Stimulated activated CD8-positive, alpha-beta memory T cell treated with anti-CD3 and anti-CD28 coated beads, Interleukin-15, amount 100 ng/mL, for 48 hours (primary cell): ENCODE data around the gene HERPUD2.
"Not testable (repeated sequence)": the region's sequence is repeated elsewhere in the genome, so short reads cannot be mapped to it uniquely, and the experiment has no call there.

Source experiments
- DNase-seq, 2 donors: peaks; one replicate each; pipeline ENCODE4 v3.0.0-alpha.2; 2020; ENCODE audit warnings: low read depth in 2 of 2

The HERPUD2 gene

GRCh38 chr7:35680403-35681013 lies 14.4 kb downstream of the HERPUD2 start:
- no peak for DNase-seq

GRCh38 chr7:35677582-35678356 lies 17.2 kb downstream of the HERPUD2 start:
- no peak for DNase-seq

- DNase-seq = no peak
Observed at GRCh38 chr7:35676211-35676610, 18.7 kb downstream of the HERPUD2 start.

- DNase-seq = no peak
Observed at GRCh38 chr7:35670856-35671569, 23.9 kb downstream of the HERPUD2 start.

- DNase-seq = not testable (repeated sequence)
Observed at GRCh38 chr7:35660411-35660810, 34.5 kb downstream of the HERPUD2 start.

- no peak for DNase-seq
Observed at GRCh38 chr7:35658606-35659201, 36.2 kb downstream of the HERPUD2 start.

GRCh38 chr7:35657125-35657524 lies 37.8 kb downstream of the HERPUD2 start:
- no peak for DNase-seq

- not testable (repeated sequence) for DNase-seq
Observed at GRCh38 chr7:35654558-35654957, 40.4 kb downstream of the HERPUD2 start.

- no peak for DNase-seq
Observed at GRCh38 chr7:35652124-35652523, 42.8 kb downstream of the HERPUD2 start.

GRCh38 chr7:35650751-35651150 lies 44.2 kb downstream of the HERPUD2 start:
- DNase-seq = no peak

GRCh38 chr7:35649711-35650110 lies 45.2 kb downstream of the HERPUD2 start:
- no peak for DNase-seq

GRCh38 chr7:35648367-35648766 lies 46.6 kb downstream of the HERPUD2 start:
- no peak for DNase-seq

- no peak for DNase-seq
Observed at GRCh38 chr7:35647171-35647574, 47.8 kb downstream of the HERPUD2 start.

- no peak for DNase-seq
Observed at GRCh38 chr7:35646289-35647023, 48.5 kb downstream of the HERPUD2 start.

GRCh38 chr7:35645691-35646090 lies 49.2 kb downstream of the HERPUD2 start:
- DNase-seq = no peak

GRCh38 chr7:35630024-35630972 lies 64.6 kb downstream of the HERPUD2 start:
- DNase-seq = no peak

- no peak for DNase-seq
Observed at GRCh38 chr7:35624299-35625186, 70.4 kb downstream of the HERPUD2 start.

GRCh38 chr7:35623381-35623780 lies 71.6 kb downstream of the HERPUD2 start:
- no peak for DNase-seq

GRCh38 chr7:35619863-35620262 lies 75.1 kb downstream of the HERPUD2 start:
- DNase-seq = no peak
